Measurements from ENCODE around the gene BLOC1S4.

DNA sequence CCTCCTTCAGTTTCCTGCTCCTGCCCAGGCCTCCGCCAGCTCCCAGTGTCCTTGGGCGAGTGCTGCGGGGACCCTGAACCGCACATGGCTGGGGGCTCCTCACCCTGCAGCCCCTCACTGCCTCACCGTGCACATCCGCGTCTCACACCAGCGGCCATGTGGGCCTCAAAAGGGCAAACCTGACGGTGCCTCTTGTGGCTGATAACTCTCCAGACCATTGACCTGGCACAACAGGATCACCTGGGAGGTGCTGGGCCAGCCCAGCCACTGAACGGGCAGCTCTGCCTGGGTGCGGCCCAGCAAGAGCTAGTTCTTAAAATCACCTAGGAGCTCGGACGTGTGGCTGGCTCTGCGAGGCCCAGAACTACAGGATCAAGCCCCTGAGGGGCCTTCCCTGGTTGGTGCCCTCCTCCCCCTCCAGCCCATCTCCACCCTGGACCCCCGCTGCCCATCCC is 26.4 kb upstream of the BLOC1S4 start:
- TF ChIP-seq, protein P1, sequence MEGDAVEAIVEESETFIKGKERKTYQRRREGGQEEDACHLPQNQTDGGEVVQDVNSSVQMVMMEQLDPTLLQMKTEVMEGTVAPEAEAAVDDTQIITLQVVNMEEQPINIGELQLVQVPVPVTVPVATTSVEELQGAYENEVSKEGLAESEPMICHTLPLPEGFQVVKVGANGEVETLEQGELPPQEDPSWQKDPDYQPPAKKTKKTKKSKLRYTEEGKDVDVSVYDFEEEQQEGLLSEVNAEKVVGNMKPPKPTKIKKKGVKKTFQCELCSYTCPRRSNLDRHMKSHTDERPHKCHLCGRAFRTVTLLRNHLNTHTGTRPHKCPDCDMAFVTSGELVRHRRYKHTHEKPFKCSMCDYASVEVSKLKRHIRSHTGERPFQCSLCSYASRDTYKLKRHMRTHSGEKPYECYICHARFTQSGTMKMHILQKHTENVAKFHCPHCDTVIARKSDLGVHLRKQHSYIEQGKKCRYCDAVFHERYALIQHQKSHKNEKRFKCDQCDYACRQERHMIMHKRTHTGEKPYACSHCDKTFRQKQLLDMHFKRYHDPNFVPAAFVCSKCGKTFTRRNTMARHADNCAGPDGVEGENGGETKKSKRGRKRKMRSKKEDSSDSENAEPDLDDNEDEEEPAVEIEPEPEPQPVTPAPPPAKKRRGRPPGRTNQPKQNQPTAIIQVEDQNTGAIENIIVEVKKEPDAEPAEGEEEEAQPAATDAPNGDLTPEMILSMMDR (conservative IDR thresholded peaks at IDR 0.05; ENCODE audit: low read length), result no peak
- no peak for TF ChIP-seq EZH2phosphoT487 (IDR thresholded peaks at IDR 0.05; ENCODE audit: borderline replicate concordance)

Data from Loucy (cell line).